Hepatocyte (in vitro differentiated cells): ENCODE results near the gene ADGRB3. TPM values are rescaled to one million over a fixed set of nuclear protein-coding genes. Genes with fewer than 3 reads are reported as not detected.

Source experiments
- DNase-seq: peaks from one replicate; pipeline ENCODE4 v3.0.0-alpha.2; 2016; ENCODE audit warnings: low spot score
- H2AFZ ChIP-seq: fragments of 200-600 bp; sonication (generic); 2 replicates; pipeline ENCODE4 v1.6.0; 2016; ENCODE audit warnings: antibody characterized with exemption, mild to moderate bottlenecking
- H3K27ac ChIP-seq: fragments of 200-600 bp; sonication (generic); 2 replicates; pipeline ENCODE4 v1.5.1; 2016; ENCODE audit warnings: mild to moderate bottlenecking
- H3K27me3 ChIP-seq: fragments of 200-600 bp; sonication (generic); 2 replicates; pipeline ENCODE4 v1.6.1; 2016
- H3K36me3 ChIP-seq: fragments of 200-600 bp; sonication (generic); replicated peaks from 2 replicates; pipeline ENCODE4 v1.5.1; 2016; ENCODE audit warnings: low read depth; ENCODE audit not compliant: insufficient read depth
- H3K4me1 ChIP-seq: fragments of 200-600 bp; sonication (generic); 2 replicates; pipeline ENCODE4 v1.5.1; 2016; ENCODE audit warnings: mild to moderate bottlenecking, moderate library complexity; ENCODE audit not compliant: insufficient read depth
- H3K4me2 ChIP-seq: fragments of 200-600 bp; sonication (generic); 2 replicates; pipeline ENCODE4 v1.6.0; 2016
- H3K4me3 ChIP-seq: fragments of 200-600 bp; sonication (generic); 2 replicates; pipeline ENCODE4 v1.5.1; 2016; ENCODE audit warnings: mild to moderate bottlenecking
- H3K79me2 ChIP-seq: fragments of 200-600 bp; sonication (generic); 2 replicates; pipeline ENCODE4 v1.6.0; 2017; ENCODE audit warnings: mild to moderate bottlenecking
- H3K9me2 ChIP-seq: fragments of 200-600 bp; sonication (generic); replicated peaks from 2 replicates; pipeline ENCODE4 v1.6.0; 2017; ENCODE audit warnings: mild to moderate bottlenecking; ENCODE audit not compliant: insufficient read depth
- H3K9me3 ChIP-seq: fragments of 200-600 bp; sonication (generic); 2 replicates; pipeline ENCODE4 v1.5.1; 2016; ENCODE audit warnings: low read depth, mild to moderate bottlenecking
- H4K20me1 ChIP-seq: fragments of 200-600 bp; sonication (generic); 2 replicates; pipeline ENCODE4 v1.6.0; 2016; ENCODE audit warnings: mild to moderate bottlenecking; ENCODE audit not compliant: insufficient read depth, poor library complexity, severe bottlenecking
- EZH2 ChIP-seq: fragments of 200-600 bp; sonication (generic); IDR thresholded peaks from 2 replicates; pipeline ENCODE4 v1.6.1; 2016; ENCODE audit warnings: antibody characterized with exemption, mild to moderate bottlenecking, borderline replicate concordance
- EZH2phosphoT487 ChIP-seq: fragments of 200-600 bp; sonication (generic); IDR thresholded peaks from one replicate; pipeline ENCODE4 v1.6.1; 2018; ENCODE audit warnings: antibody characterized with exemption, mild to moderate bottlenecking, low read depth, moderate library complexity; ENCODE audit not compliant: unreplicated experiment, severe bottlenecking
- WGBS: methylation state at CpG from one replicate; pipeline ENCODE4 v1.1.6; 2016; ENCODE audit warnings: low lambda C conversion rate; ENCODE audit errors: missing lambda C conversion rate; 5-methylcytosine and 5-hydroxymethylcytosine counted together
- polyA plus RNA-seq: library from polyadenylated mRNA; unstranded; fragments of >200 nt; fragmentation: Nextera tagmentation; extraction: Ambion mirVana; gene quantifications from 2 replicates; pipeline ENCODE4 v1.2.1, GENCODE V29; 2016
- total RNA-seq: library from RNA; depleted of rRNA; stranded (reverse); fragments of >200 nt; gene quantifications from 2 replicates; pipeline ENCODE4 v1.2.3, GENCODE V29; 2014
- TF ChIP-seq, protein P1 (sequence below): fragments of 200-600 bp; sonication (generic); IDR thresholded peaks from 2 replicates; pipeline ENCODE4 v1.5.1; 2016; ENCODE audit warnings: antibody characterized with exemption, mild to moderate bottlenecking; ENCODE audit not compliant: poor library complexity

Gene ADGRB3
- total and polyA plus RNA-seq, 2 experiments from 2014 or later: 0.17 to 2.2 TPM

DNA sequence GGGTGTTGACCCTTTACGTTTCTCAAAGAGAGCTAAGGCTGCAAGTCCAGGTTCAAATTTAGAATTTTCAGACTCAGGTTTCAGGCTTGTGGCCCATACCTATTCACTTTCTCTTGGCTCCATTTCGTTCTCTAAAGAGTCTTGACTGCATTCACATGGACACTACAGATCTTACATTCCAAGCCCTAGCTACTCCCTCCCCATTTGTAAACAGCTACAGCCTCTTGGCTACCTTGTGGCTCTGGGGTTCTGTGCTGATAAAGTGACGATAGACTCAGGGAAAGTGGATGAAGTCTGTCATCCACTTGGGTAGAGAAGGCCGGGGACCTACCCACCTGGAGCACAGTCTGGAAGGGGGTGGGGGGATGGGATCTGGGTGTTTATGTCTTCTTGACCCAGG lies 658.4 kb downstream of the ADGRB3 start:
- DNase-seq: no peak
- Histone ChIP-seq H3K27ac (no peak overlapping the region), H3K27me3 (no peaks in the 10 kb centered on the region), H2AFZ (no peak overlapping the region), H3K9me2 (no peaks in the 10 kb centered on the region), H3K9me3 (no peaks in the 10 kb centered on the region), H3K36me3 (no peaks in the 10 kb centered on the region), H3K4me1 (no peaks in the 10 kb centered on the region), H3K79me2 (no peaks in the 10 kb centered on the region), H3K4me3 (no peak overlapping the region), H3K4me2 (no peak overlapping the region), H4K20me1 (no peaks in the 10 kb centered on the region)
- 54% methylated on average over 4 of the region's 4 CpGs for WGBS
- TF ChIP-seq, protein P1, sequence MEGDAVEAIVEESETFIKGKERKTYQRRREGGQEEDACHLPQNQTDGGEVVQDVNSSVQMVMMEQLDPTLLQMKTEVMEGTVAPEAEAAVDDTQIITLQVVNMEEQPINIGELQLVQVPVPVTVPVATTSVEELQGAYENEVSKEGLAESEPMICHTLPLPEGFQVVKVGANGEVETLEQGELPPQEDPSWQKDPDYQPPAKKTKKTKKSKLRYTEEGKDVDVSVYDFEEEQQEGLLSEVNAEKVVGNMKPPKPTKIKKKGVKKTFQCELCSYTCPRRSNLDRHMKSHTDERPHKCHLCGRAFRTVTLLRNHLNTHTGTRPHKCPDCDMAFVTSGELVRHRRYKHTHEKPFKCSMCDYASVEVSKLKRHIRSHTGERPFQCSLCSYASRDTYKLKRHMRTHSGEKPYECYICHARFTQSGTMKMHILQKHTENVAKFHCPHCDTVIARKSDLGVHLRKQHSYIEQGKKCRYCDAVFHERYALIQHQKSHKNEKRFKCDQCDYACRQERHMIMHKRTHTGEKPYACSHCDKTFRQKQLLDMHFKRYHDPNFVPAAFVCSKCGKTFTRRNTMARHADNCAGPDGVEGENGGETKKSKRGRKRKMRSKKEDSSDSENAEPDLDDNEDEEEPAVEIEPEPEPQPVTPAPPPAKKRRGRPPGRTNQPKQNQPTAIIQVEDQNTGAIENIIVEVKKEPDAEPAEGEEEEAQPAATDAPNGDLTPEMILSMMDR: no peak
- TF ChIP-seq EZH2: no peak

DNA sequence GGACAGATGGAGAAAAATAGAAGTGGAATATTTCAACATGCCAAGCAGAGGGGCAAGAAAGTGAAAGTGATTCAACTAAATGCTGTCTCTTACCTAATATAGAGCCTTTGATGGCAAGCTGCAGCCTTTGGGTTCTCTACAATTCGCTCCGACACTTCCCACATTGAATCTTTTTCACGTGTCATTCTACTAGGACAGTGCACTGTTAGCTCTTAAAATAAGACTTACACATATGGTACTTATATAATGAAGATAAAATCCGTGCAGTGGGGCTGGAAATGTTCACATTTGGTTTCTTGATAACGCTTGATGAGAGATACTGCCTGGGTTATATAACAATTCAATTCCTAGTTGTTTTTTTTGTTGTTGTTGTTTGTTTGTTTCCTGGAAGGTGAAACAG lies 659.3 kb downstream of the ADGRB3 start:
- Histone ChIP-seq H4K20me1 (no peaks in the 10 kb centered on the region), H3K9me2 (no peaks in the 10 kb centered on the region), H3K9me3 (no peaks in the 10 kb centered on the region), H3K4me3 (no peak overlapping the region), H3K36me3 (no peaks in the 10 kb centered on the region), H3K27ac (no peak overlapping the region), H3K4me1 (no peaks in the 10 kb centered on the region), H2AFZ (no peak overlapping the region), H3K27me3 (no peaks in the 10 kb centered on the region), H3K4me2 (no peak overlapping the region), H3K79me2 (no peaks in the 10 kb centered on the region)
- 78% methylated on average over 5 of the region's 5 CpGs for WGBS
- no peak for DNase-seq
- TF ChIP-seq, protein P1: no peak
- TF ChIP-seq EZH2: no peak
- no peak for TF ChIP-seq EZH2phosphoT487

DNA sequence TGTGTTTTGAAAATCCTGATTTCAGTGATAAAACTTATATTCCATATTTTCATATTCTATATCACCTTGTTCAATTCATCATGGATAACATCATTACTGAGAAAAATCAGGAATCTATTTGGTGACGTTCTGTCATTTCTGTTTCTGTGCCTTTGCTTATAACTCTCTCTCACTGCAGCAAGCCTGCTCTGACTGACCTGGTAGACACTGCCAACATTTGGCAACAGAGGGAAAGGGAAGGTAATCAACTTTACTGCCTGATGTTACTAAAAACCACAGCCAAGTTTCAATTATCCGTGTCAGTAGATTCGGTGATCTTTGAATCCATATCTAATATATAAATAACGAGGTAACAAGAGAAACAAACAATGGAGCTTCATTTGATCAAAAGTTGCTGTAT lies 659.8 kb downstream of the ADGRB3 start:
- TF ChIP-seq EZH2: no peak
- TF ChIP-seq EZH2phosphoT487: no peak
- TF ChIP-seq, protein P1: no peak
- no peak overlapping the region for H3K27ac ChIP-seq
- H3K79me2 ChIP-seq: no peaks in the 10 kb centered on the region
- H3K4me1 ChIP-seq: no peaks in the 10 kb centered on the region
- H2AFZ ChIP-seq: no peak overlapping the region
- no peaks in the 10 kb centered on the region for H3K36me3 ChIP-seq
- no peak overlapping the region for H3K4me3 ChIP-seq
- no peaks in the 10 kb centered on the region for H4K20me1 ChIP-seq
- H3K4me2 ChIP-seq: no peak overlapping the region
- no peaks in the 10 kb centered on the region for H3K9me2 ChIP-seq
- WGBS: 85% methylated on average over 4 of the region's 4 CpGs
- no peak for DNase-seq
- no peaks in the 10 kb centered on the region for H3K27me3 ChIP-seq
- no peaks in the 10 kb centered on the region for H3K9me3 ChIP-seq

DNA sequence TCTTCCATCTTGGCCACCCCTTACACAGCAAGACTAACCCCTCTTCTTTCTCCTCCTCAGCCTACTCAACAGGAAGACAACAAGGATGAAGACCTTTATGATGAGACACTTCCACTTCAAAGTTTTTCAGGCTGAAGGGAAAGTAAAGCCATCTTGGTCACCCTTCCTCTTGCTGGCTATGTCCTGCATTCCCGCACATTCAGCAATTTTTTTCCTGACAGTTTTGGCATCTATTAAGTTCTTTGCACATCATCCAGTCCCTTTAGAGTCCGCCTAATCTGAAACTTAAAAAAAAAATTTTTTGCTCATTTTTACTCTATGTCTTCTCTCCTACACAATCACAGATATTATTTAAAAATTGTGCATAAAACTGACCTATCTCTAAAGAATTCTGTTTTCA lies 668.3 kb downstream of the ADGRB3 start:
- no peaks in the 10 kb centered on the region for H3K9me2 ChIP-seq
- no peak overlapping the region for H2AFZ ChIP-seq

More for the DNA sequence above, 668.3 kb downstream of the ADGRB3 start:
- 94% methylated on average over 2 of the region's 2 CpGs for WGBS
- Histone ChIP-seq H3K4me1 (no peaks in the 10 kb centered on the region), H3K36me3 (no peaks in the 10 kb centered on the region), H3K9me3 (no peaks in the 10 kb centered on the region), H3K79me2 (no peaks in the 10 kb centered on the region), H3K4me2 (no peak overlapping the region), H3K4me3 (no peak overlapping the region), H3K27ac (no peak overlapping the region), H3K27me3 (no peaks in the 10 kb centered on the region), H4K20me1 (no peaks in the 10 kb centered on the region)
- TF ChIP-seq, protein P1: no peak
- TF ChIP-seq EZH2: no peak
- TF ChIP-seq EZH2phosphoT487: no peak
- DNase-seq: no peak
